ENCODE results near the gene ROBO1.
"Not testable (repeated sequence)": the region's sequence is repeated elsewhere in the genome, so short reads cannot be mapped to it uniquely, and the experiment has no call there.

The ROBO1 gene

GRCh38 chr3:79810092-79810491, 42.3 kb upstream of the ROBO1 start:
- Histone ChIP-seq H3K9me2 (replicated peaks; ENCODE audit: insufficient read depth, low read length) (no peaks in the 10 kb centered on the region), H3F3A (ENCODE audit: insufficient read depth) (no peaks in the 10 kb centered on the region), H4K20me1 (ENCODE audit: low read depth, low read length) (no peaks in the 10 kb centered on the region), H3K4me3 (ENCODE audit: insufficient read depth, low read length, poor library complexity, severe bottlenecking) (no peak overlapping the region), H3K36me3 (ENCODE audit: low read length) (no peaks in the 10 kb centered on the region), H3K9me3 (ENCODE audit: insufficient read depth, low read length) (no peaks in the 10 kb centered on the region), H3K9ac (ENCODE audit: low read length) (no peak overlapping the region), H3K79me2 (ENCODE audit: insufficient read depth, low read length) (no peaks in the 10 kb centered on the region), H3K27ac (ENCODE audit: low read depth, low read length) (no peak overlapping the region), H3K27me3 (ENCODE audit: low read length) (no peaks in the 10 kb centered on the region), H3K4me2 (ENCODE audit: low read depth, low read length, poor library complexity, severe bottlenecking) (no peak overlapping the region), H2AFZ (ENCODE audit: low read depth, low read length, severe bottlenecking) (no peak overlapping the region)
- TF ChIP-seq CTCF (IDR thresholded peaks at IDR 0.05; ENCODE audit: insufficient read depth, low read length, poor library complexity, severe bottlenecking) (no peak), EZH2phosphoT487 (conservative IDR thresholded peaks at IDR 0.05; ENCODE audit: low read length) (no peak)

GRCh38 chr3:79809106-79809505, 41.3 kb upstream of the ROBO1 start:
- H3K27me3 ChIP-seq (ENCODE audit: low read length) = no peaks in the 10 kb centered on the region
- H3K27ac ChIP-seq (ENCODE audit: low read depth, low read length) = no peak overlapping the region
- no peak overlapping the region for H3K4me3 ChIP-seq (ENCODE audit: insufficient read depth, low read length, poor library complexity, severe bottlenecking)
- H2AFZ ChIP-seq (ENCODE audit: low read depth, low read length, severe bottlenecking) = no peak overlapping the region
- no peaks in the 10 kb centered on the region for H3F3A ChIP-seq (ENCODE audit: insufficient read depth)
- no peak overlapping the region for H3K4me2 ChIP-seq (ENCODE audit: low read depth, low read length, poor library complexity, severe bottlenecking)
- H4K20me1 ChIP-seq (ENCODE audit: low read depth, low read length) = no peaks in the 10 kb centered on the region
- no peaks in the 10 kb centered on the region for H3K9me3 ChIP-seq (ENCODE audit: insufficient read depth, low read length)
- no peaks in the 10 kb centered on the region for H3K36me3 ChIP-seq (ENCODE audit: low read length)
- H3K9ac ChIP-seq (ENCODE audit: low read length) = no peak overlapping the region
- H3K9me2 ChIP-seq (replicated peaks; ENCODE audit: insufficient read depth, low read length) = no peaks in the 10 kb centered on the region
- no peaks in the 10 kb centered on the region for H3K79me2 ChIP-seq (ENCODE audit: insufficient read depth, low read length)
- TF ChIP-seq CTCF (IDR thresholded peaks at IDR 0.05; ENCODE audit: insufficient read depth, low read length, poor library complexity, severe bottlenecking) = no peak
- TF ChIP-seq EZH2phosphoT487 (conservative IDR thresholded peaks at IDR 0.05; ENCODE audit: low read length) = no peak

GRCh38 chr3:79808515-79808914, 40.7 kb upstream of the ROBO1 start:
- H3K36me3 ChIP-seq (ENCODE audit: low read length) = no peaks in the 10 kb centered on the region
- no peaks in the 10 kb centered on the region for H3K9me2 ChIP-seq (replicated peaks; ENCODE audit: insufficient read depth, low read length)
- TF ChIP-seq CTCF (IDR thresholded peaks at IDR 0.05; ENCODE audit: insufficient read depth, low read length, poor library complexity, severe bottlenecking) (no peak), EZH2phosphoT487 (conservative IDR thresholded peaks at IDR 0.05; ENCODE audit: low read length) (no peak)
- H3K4me2 ChIP-seq (ENCODE audit: low read depth, low read length, poor library complexity, severe bottlenecking) = no peak overlapping the region
- H4K20me1 ChIP-seq (ENCODE audit: low read depth, low read length) = no peaks in the 10 kb centered on the region
- no peaks in the 10 kb centered on the region for H3K79me2 ChIP-seq (ENCODE audit: insufficient read depth, low read length)
- no peak overlapping the region for H3K4me3 ChIP-seq (ENCODE audit: insufficient read depth, low read length, poor library complexity, severe bottlenecking)
- H3K27me3 ChIP-seq (ENCODE audit: low read length) = no peaks in the 10 kb centered on the region
- H3K9ac ChIP-seq (ENCODE audit: low read length) = no peak overlapping the region
- no peaks in the 10 kb centered on the region for H3F3A ChIP-seq (ENCODE audit: insufficient read depth)
- H2AFZ ChIP-seq (ENCODE audit: low read depth, low read length, severe bottlenecking) = no peak overlapping the region
- H3K27ac ChIP-seq (ENCODE audit: low read depth, low read length) = no peak overlapping the region
- H3K9me3 ChIP-seq (ENCODE audit: insufficient read depth, low read length) = no peaks in the 10 kb centered on the region

GRCh38 chr3:79790177-79790576, 22.4 kb upstream of the ROBO1 start:
- not testable (repeated sequence) for H2AFZ ChIP-seq (ENCODE audit: low read depth, low read length, severe bottlenecking); H3K36me3 ChIP-seq (ENCODE audit: low read length); H4K20me1 ChIP-seq (ENCODE audit: low read depth, low read length); H3K9me2 ChIP-seq (replicated peaks; ENCODE audit: insufficient read depth, low read length); H3K79me2 ChIP-seq (ENCODE audit: insufficient read depth, low read length); H3K9me3 ChIP-seq (ENCODE audit: insufficient read depth, low read length); H3K4me2 ChIP-seq (ENCODE audit: low read depth, low read length, poor library complexity, severe bottlenecking); H3K27me3 ChIP-seq (ENCODE audit: low read length); H3F3A ChIP-seq (ENCODE audit: insufficient read depth); H3K4me3 ChIP-seq (ENCODE audit: insufficient read depth, low read length, poor library complexity, severe bottlenecking); H3K9ac ChIP-seq (ENCODE audit: low read length); H3K27ac ChIP-seq (ENCODE audit: low read depth, low read length)
